Central memory CD8-positive, alpha-beta T cell (primary cell): ENCODE data around the gene ADAMTS18.

Experiments
- ATAC-seq: fragments of 150-1000 bp; cut with Tn5 transposase; replicated peaks from 2 replicates; pipeline ENCODE4 v1.10.0; 2022; ENCODE audit warnings: mild to moderate bottlenecking, moderate FRiP score, moderate number of reproducible peaks; ENCODE audit not compliant: poor library complexity, severe bottlenecking; ENCODE audit errors: extremely low read depth
- DNase-seq, 2 donors: peaks; one replicate each; pipeline ENCODE4 v3.0.0; 2021; ENCODE audit warnings: low spot score in 2 of 2
- H3K27ac Mint-ChIP-seq: one replicate; pipeline ENCODE4 v1.8.0; 2022; ENCODE audit warnings: low read depth, mild to moderate bottlenecking, moderate library complexity, mixed read lengths
- H3K27me3 Mint-ChIP-seq: one replicate; pipeline ENCODE4 v1.8.0; 2022; ENCODE audit warnings: mixed read lengths
- H3K36me3 Mint-ChIP-seq: one replicate; pipeline ENCODE4 v1.8.0; 2022; ENCODE audit warnings: mild to moderate bottlenecking, moderate library complexity, mixed read lengths; ENCODE audit not compliant: insufficient read depth
- H3K4me1 Mint-ChIP-seq: one replicate; pipeline ENCODE4 v1.8.0; 2022; ENCODE audit warnings: mixed read lengths
- H3K4me3 Mint-ChIP-seq: one replicate; pipeline ENCODE4 v1.8.0; 2022; ENCODE audit warnings: mild to moderate bottlenecking, moderate library complexity, mixed read lengths
- H3K9me3 Mint-ChIP-seq: one replicate; pipeline ENCODE4 v1.8.0; 2022; ENCODE audit warnings: mixed read lengths

ADAMTS18 gene

GRCh38 chr16:77430787-77431585, 3.8 kb downstream of the ADAMTS18 start:
- no peak overlapping the region for H3K27ac Mint-ChIP-seq
- DNase-seq, result no peak
- H3K4me1 Mint-ChIP-seq, result no peaks in the 10 kb centered on the region
- H3K36me3 Mint-ChIP-seq, result no peaks in the 10 kb centered on the region
- ATAC-seq, result no peak
- peaks cover 5% of the 10 kb centered on the region for H3K9me3 Mint-ChIP-seq
- peaks cover 43% of the 10 kb centered on the region for H3K27me3 Mint-ChIP-seq
- H3K4me3 Mint-ChIP-seq, result no peak overlapping the region

GRCh38 chr16:77430360-77430759, 4.5 kb downstream of the ADAMTS18 start:
- peaks cover 37% of the 10 kb centered on the region for H3K27me3 Mint-ChIP-seq

GRCh38 chr16:77424871-77425604, 9.8 kb downstream of the ADAMTS18 start:
- Mint-ChIP-seq H3K27ac (no peak overlapping the region), H3K4me3 (no peak overlapping the region), H3K36me3 (no peaks in the 10 kb centered on the region), H3K4me1 (no peaks in the 10 kb centered on the region), H3K9me3 (peaks cover 7% of the 10 kb centered on the region), H3K27me3 (peaks cover 19% of the 10 kb centered on the region)
- ATAC-seq (no peak), DNase-seq (no peak)

More at GRCh38 chr16:77430360-77430759, 4.5 kb downstream of the ADAMTS18 start:
- H3K27ac Mint-ChIP-seq, result no peak overlapping the region
- H3K4me1 Mint-ChIP-seq, result no peaks in the 10 kb centered on the region
- H3K4me3 Mint-ChIP-seq, result no peak overlapping the region
- H3K36me3 Mint-ChIP-seq, result no peaks in the 10 kb centered on the region
- ATAC-seq, result no peak
- H3K9me3 Mint-ChIP-seq, result peaks cover 5% of the 10 kb centered on the region
- DNase-seq, result no peak

GRCh38 chr16:77422196-77422784, 12.5 kb downstream of the ADAMTS18 start:
- Mint-ChIP-seq H3K4me1 (no peaks in the 10 kb centered on the region), H3K27ac (no peak overlapping the region), H3K36me3 (no peaks in the 10 kb centered on the region), H3K27me3 (peaks cover 23% of the 10 kb centered on the region), H3K9me3 (peaks cover 5% of the 10 kb centered on the region), H3K4me3 (no peak overlapping the region)
- ATAC-seq (no peak), DNase-seq (no peak)

DNA sequence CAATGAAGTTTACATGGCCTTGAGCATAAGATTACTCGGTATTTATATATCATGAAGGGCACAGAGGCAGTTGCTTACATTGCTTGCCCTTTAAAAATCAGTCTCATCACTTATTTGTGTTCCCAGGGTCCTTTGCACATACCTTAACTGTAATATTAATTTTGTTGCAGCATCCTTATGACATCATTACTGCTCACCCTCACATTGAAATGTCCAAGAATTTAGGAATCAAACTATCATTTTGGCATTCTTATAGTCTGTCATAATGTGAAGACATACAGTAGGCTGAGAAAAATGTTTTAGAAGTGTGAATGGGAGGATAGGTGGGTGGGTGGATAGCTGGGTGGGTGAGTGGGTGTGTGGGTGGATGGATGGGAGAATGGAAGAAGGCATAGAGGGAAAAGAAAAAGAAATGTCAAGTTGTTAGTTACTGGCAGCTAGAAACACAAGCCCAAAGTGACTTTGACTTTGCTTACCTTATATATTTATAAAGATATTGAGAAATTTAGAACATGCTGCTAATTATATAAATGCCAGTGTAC, 17.8 kb downstream of the ADAMTS18 start:
- DNase-seq, result no peak
- Mint-ChIP-seq H3K36me3 (no peaks in the 10 kb centered on the region), H3K4me3 (no peak overlapping the region), H3K4me1 (no peaks in the 10 kb centered on the region), H3K27me3 (peaks cover 20% of the 10 kb centered on the region), H3K9me3 (peaks cover 5% of the 10 kb centered on the region), H3K27ac (no peak overlapping the region)
- no peak for ATAC-seq

- Mint-ChIP-seq H3K4me1 (no peaks in the 10 kb centered on the region), H3K9me3 (peaks cover 7% of the 10 kb centered on the region), H3K27me3 (peaks cover 8% of the 10 kb centered on the region), H3K4me3 (no peak overlapping the region), H3K27ac (no peak overlapping the region), H3K36me3 (no peaks in the 10 kb centered on the region)
- no peak for ATAC-seq
- no peak for DNase-seq
These were observed 20.0 kb downstream of the ADAMTS18 start for GRCh38 chr16:77414752-77415231.

DNA sequence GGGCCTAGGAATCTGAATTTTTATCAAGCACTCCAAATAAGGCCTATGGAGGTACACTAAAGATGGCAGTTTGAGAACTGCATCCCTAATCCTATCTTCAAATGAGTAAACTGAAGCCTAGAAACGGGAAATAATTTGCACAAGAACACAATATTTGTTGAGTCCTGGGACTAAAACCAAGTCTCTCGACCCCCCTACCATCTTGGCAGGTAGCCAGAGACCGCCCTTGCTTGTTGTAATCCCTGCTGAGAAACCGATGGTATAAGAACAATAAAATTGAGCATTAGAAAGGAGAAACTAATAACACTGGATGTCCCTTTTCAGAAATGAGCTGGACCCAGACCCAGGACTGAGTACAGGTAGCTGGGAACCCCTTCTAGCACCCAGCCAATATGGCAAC, 24.4 kb downstream of the ADAMTS18 start:
- no peaks in the 10 kb centered on the region for H3K27me3 Mint-ChIP-seq
- H3K27ac Mint-ChIP-seq, result no peak overlapping the region
- ATAC-seq (no peak), DNase-seq (no peak)
- no peak overlapping the region for H3K4me3 Mint-ChIP-seq
- H3K9me3 Mint-ChIP-seq, result peaks cover 6% of the 10 kb centered on the region
- H3K36me3 Mint-ChIP-seq, result no peaks in the 10 kb centered on the region
- no peaks in the 10 kb centered on the region for H3K4me1 Mint-ChIP-seq

- Mint-ChIP-seq H3K4me1 (no peaks in the 10 kb centered on the region), H3K9me3 (peaks cover 6% of the 10 kb centered on the region), H3K36me3 (no peaks in the 10 kb centered on the region), H3K4me3 (no peak overlapping the region), H3K27me3 (no peaks in the 10 kb centered on the region), H3K27ac (no peak overlapping the region)
- ATAC-seq (no peak), DNase-seq (no peak)
These were observed 25.5 kb downstream of the ADAMTS18 start for GRCh38 chr16:77409311-77409710.

DNA sequence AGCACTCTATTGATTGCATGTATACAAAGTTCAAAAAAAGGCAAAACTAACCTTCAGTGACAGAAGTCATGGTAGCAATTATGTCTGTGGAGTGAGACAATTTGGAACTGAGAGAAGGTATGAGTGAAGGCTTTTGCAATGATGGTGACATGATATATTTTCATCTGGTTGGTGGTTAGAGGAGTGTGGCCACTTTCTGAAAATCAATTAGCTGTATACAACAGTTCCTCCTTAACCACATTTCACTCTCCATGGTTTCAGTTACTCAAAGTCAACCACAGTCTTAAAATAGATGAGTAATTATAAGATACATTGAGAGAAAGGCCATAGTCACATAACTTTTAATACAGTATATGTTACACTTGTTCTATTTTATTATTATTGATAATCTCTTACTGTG, 26.2 kb downstream of the ADAMTS18 start:
- Mint-ChIP-seq H3K27ac (no peak overlapping the region), H3K4me1 (no peaks in the 10 kb centered on the region), H3K27me3 (no peaks in the 10 kb centered on the region), H3K9me3 (peaks cover 6% of the 10 kb centered on the region), H3K36me3 (no peaks in the 10 kb centered on the region), H3K4me3 (no peak overlapping the region)
- DNase-seq (no peak), ATAC-seq (no peak)

GRCh38 chr16:77406680-77407079, 28.2 kb downstream of the ADAMTS18 start:
- no peak for ATAC-seq
- no peaks in the 10 kb centered on the region for H3K4me1 Mint-ChIP-seq

DNA sequence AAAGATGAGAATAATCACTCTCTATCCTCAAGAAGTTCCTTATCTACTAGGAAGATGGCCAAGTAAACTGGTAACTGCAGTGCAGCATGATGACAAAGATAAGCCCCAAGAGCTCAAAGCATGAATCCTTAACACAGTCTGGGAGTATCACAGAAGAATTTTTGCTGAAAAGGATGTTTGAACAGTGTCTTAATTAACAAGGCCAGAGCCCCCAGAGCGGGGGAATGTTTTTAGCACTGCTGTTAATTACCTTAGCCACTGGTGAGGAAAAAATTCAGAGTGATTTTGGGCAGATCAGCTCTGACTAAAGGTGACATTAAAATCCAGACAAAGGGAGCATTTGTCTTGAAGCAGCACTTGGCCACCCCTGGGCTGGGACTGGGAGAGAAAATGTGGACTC, 30.1 kb downstream of the ADAMTS18 start:
- Mint-ChIP-seq H3K4me3 (no peak overlapping the region), H3K27ac (no peak overlapping the region), H3K27me3 (peaks cover 6% of the 10 kb centered on the region), H3K9me3 (no peaks in the 10 kb centered on the region), H3K4me1 (no peaks in the 10 kb centered on the region), H3K36me3 (no peaks in the 10 kb centered on the region)
- ATAC-seq (no peak), DNase-seq (no peak)

More at GRCh38 chr16:77406680-77407079, 28.2 kb downstream of the ADAMTS18 start:
- peaks cover 6% of the 10 kb centered on the region for H3K9me3 Mint-ChIP-seq
- H3K4me3 Mint-ChIP-seq, result no peak overlapping the region
- H3K27me3 Mint-ChIP-seq, result no peaks in the 10 kb centered on the region
- H3K36me3 Mint-ChIP-seq, result no peaks in the 10 kb centered on the region
- no peak overlapping the region for H3K27ac Mint-ChIP-seq
- no peak for DNase-seq

- no peaks in the 10 kb centered on the region for H3K4me1 Mint-ChIP-seq
- H3K36me3 Mint-ChIP-seq, result no peaks in the 10 kb centered on the region
- no peaks in the 10 kb centered on the region for H3K9me3 Mint-ChIP-seq
- H3K27me3 Mint-ChIP-seq, result peaks cover 6% of the 10 kb centered on the region
- DNase-seq, result no peak
- no peak for ATAC-seq
- H3K4me3 Mint-ChIP-seq, result no peak overlapping the region
- H3K27ac Mint-ChIP-seq, result no peak overlapping the region
These were observed 31.1 kb downstream of the ADAMTS18 start for GRCh38 chr16:77403732-77404131.
